GM06990 (cell line): ENCODE results near the gene ABCG5.

ENCODE experiments used
- DNase-seq: peaks from one replicate; pipeline ENCODE4 v3.0.0-alpha.2; 2011; ENCODE audit not compliant: insufficient read length; ENCODE audit errors: extremely low read depth
- H3K27me3 ChIP-seq: replicated peaks from 2 replicates; pipeline ENCODE4 v1.6.0; 2011; ENCODE audit warnings: low read length; ENCODE audit not compliant: control insufficient read depth, insufficient read depth
- H3K36me3 ChIP-seq: 2 replicates; pipeline ENCODE4 v1.5.1; 2011; ENCODE audit warnings: low read length; ENCODE audit not compliant: control insufficient read depth, insufficient read depth
- H3K4me3 ChIP-seq: replicated peaks from 2 replicates; pipeline ENCODE4 v1.5.1; 2011; ENCODE audit warnings: low read depth, mild to moderate bottlenecking, control low read depth, low read length
- CTCF ChIP-seq: IDR thresholded peaks from 2 replicates; pipeline ENCODE4 v1.5.1; 2011; ENCODE audit warnings: low read length, control low read depth, mild to moderate bottlenecking, inconsistent platforms; ENCODE audit not compliant: insufficient read depth, poor library complexity, severe bottlenecking

Gene ABCG5

GRCh38 chr2:43872151-43872550 is 33.5 kb upstream of the ABCG5 start:
- H3K36me3 ChIP-seq = no peaks in the 10 kb centered on the region
- no peaks in the 10 kb centered on the region for H3K27me3 ChIP-seq
- no peak for DNase-seq
- H3K4me3 ChIP-seq = no peak overlapping the region
- TF ChIP-seq CTCF = no peak

GRCh38 chr2:43855292-43855691 is 16.7 kb upstream of the ABCG5 start:
- TF ChIP-seq CTCF = no peak
- no peak for DNase-seq
- Histone ChIP-seq H3K36me3 (no peaks in the 10 kb centered on the region), H3K27me3 (no peaks in the 10 kb centered on the region), H3K4me3 (no peak overlapping the region)

- H3K27me3 ChIP-seq = no peaks in the 10 kb centered on the region
- no peak overlapping the region for H3K4me3 ChIP-seq
- no peak for TF ChIP-seq CTCF
These were observed 16.0 kb upstream of the ABCG5 start for GRCh38 chr2:43854671-43855070.

GRCh38 chr2:43853141-43854081 is 14.8 kb upstream of the ABCG5 start:
- Histone ChIP-seq H3K36me3 (no peaks in the 10 kb centered on the region), H3K4me3 (no peak overlapping the region), H3K27me3 (no peaks in the 10 kb centered on the region)
- no peak for TF ChIP-seq CTCF
- DNase-seq = no peak

More at GRCh38 chr2:43854671-43855070, 16.0 kb upstream of the ABCG5 start:
- H3K36me3 ChIP-seq = no peaks in the 10 kb centered on the region
- DNase-seq = no peak

GRCh38 chr2:43852196-43852730 is 13.6 kb upstream of the ABCG5 start:
- TF ChIP-seq CTCF = no peak
- no peaks in the 10 kb centered on the region for H3K27me3 ChIP-seq

More at GRCh38 chr2:43852196-43852730, 13.6 kb upstream of the ABCG5 start:
- H3K4me3 ChIP-seq = no peak overlapping the region
- H3K36me3 ChIP-seq = no peaks in the 10 kb centered on the region
- no peak for DNase-seq
